ENCODE measurements around the gene OPCML. TPM values are rescaled to one million over a fixed set of nuclear protein-coding genes. Genes with fewer than 3 reads are reported as not detected.

Gene OPCML
- total and polyA plus RNA-seq, 2 experiments from 2014 or later, result 1.2 to 4.4 TPM

- ATAC-seq, result no peak
- Mint-ChIP-seq H3K36me3 (ENCODE audit: low read depth) (no peaks in the 10 kb centered on the region; the same call in 2 of the 3 replicates), H3K4me3 (no peak overlapping the region), H3K27ac (no peak overlapping the region), H3K27me3 (ENCODE audit: insufficient read depth, low read depth, poor library complexity) (no peaks in the 10 kb centered on the region), H3K4me1 (peaks cover 27% of the 10 kb centered on the region), H3K9me3 (no peaks in the 10 kb centered on the region)
- Histone ChIP-seq H3K4me2 (no peak overlapping the region), H2AFZ (no peak overlapping the region), H3F3A (replicated peaks; ENCODE audit: low read depth) (no peaks in the 10 kb centered on the region), H3K79me2 (replicated peaks; ENCODE audit: insufficient read depth) (peaks cover 17% of the 10 kb centered on the region), H3K4me3 (no peak overlapping the region), H3K27me3 (ENCODE audit: insufficient read depth) (peaks cover 11% of the 10 kb centered on the region), H3K27ac (ENCODE audit: low read depth) (no peak overlapping the region), H3K4me1 (ENCODE audit: insufficient read depth) (peaks cover 31% of the 10 kb centered on the region), H3K9me2 (ENCODE audit: insufficient read depth) (peaks cover 8% of the 10 kb centered on the region), H3K36me3 (ENCODE audit: insufficient read depth) (no peaks in the 10 kb centered on the region), H4K20me1 (replicated peaks; ENCODE audit: insufficient read depth) (peaks cover 5% of the 10 kb centered on the region; the same call in 1 of the 2 replicates)
- no peak for DNase-seq (ENCODE audit: low spot score)
- no peak for TF ChIP-seq JUNB (IDR thresholded peaks at IDR 0.05; ENCODE audit: unreplicated experiment)
- no peak for TF ChIP-seq ZNF462 (CRISPR knock-in tag; IDR thresholded peaks at IDR 0.05)
- no peak for TF ChIP-seq CREB1 (CRISPR knock-in tag; IDR thresholded peaks at IDR 0.05; ENCODE audit: low read depth)
- no peak for TF ChIP-seq NANOG (IDR thresholded peaks at IDR 0.05; ENCODE audit: borderline replicate concordance)
- no peak for TF ChIP-seq ETS1 (IDR thresholded peaks at IDR 0.05)
Measured at GRCh38 chr11:133516845-133517244, 15.5 kb downstream of the OPCML start.

All from GM23338 (cell line).